GM12891 (cell line): Measurements from ENCODE around the gene ZNF683.

Source experiments
- PAX5 ChIP-seq: IDR thresholded peaks from 2 replicates; pipeline ENCODE4 v1.6.1; 2011; ENCODE audit warnings: low read length, moderate library complexity, mild to moderate bottlenecking; ENCODE audit not compliant: insufficient read depth, severe bottlenecking
- POLR2A ChIP-seq: IDR thresholded peaks from 2 replicates; pipeline ENCODE4 v1.6.1; 2011; ENCODE audit warnings: low read depth, low read length, control low read depth
- POLR2AphosphoS5 ChIP-seq: IDR thresholded peaks from 2 replicates; pipeline ENCODE4 v1.6.1; 2011; ENCODE audit warnings: low read depth, low read length, control low read depth
- POU2F2 ChIP-seq: IDR thresholded peaks from 2 replicates; pipeline ENCODE4 v1.6.1; 2011; ENCODE audit warnings: low read depth, mild to moderate bottlenecking, control low read depth, low read length, moderate library complexity
- SPI1 ChIP-seq: IDR thresholded peaks from 2 replicates; pipeline ENCODE4 v1.6.1; 2011; ENCODE audit warnings: low read depth, low read length, control low read depth
- TAF1 ChIP-seq: IDR thresholded peaks from 2 replicates; pipeline ENCODE4 v1.6.1; 2011; ENCODE audit warnings: low read depth, low read length, control low read depth

GRCh38 chr1:26337625-26338024, 34.9 kb downstream of the ZNF683 start:
- TF ChIP-seq POLR2AphosphoS5 = no peak
- TF ChIP-seq POLR2A = no peak
- no peak for TF ChIP-seq POU2F2
- TF ChIP-seq TAF1 = no peak
- no peak for TF ChIP-seq SPI1
- no peak for TF ChIP-seq PAX5
